Hematopoietic multipotent progenitor cell treated with erythropoietin and hydrocortisone succinate and interleukin-3 and kit ligand, for 17 days (in vitro differentiated cells): ENCODE measurements around the gene CDH12.
"Not testable (repeated sequence)": the region's sequence is repeated elsewhere in the genome, so short reads cannot be mapped to it uniquely, and the experiment has no call there.

Source experiments
- DNase-seq: peaks from one replicate; pipeline ENCODE4 v3.0.0-alpha.2; 2015; ENCODE audit warnings: low spot score

Gene CDH12

DNA sequence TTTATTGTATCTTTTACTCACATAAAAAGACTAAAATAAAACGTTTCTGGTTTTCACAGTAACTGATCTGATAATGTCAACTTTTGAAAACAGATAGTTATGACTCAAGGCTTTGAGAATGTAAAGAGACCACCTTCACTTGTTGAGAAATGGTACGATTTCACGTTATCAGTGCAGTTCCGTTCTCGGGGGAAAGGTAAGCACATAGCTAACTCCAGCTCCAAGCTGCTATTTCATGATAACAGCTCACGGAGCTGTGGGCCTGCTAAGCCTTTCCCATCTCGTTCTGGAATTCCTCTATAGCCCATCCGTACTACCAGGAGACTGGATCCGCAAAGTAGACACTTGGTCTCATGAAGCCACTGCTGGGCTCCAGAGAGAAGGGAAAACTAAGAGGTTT lies 701.3 kb downstream of the CDH12 start:
- DNase-seq: not testable (repeated sequence)

DNA sequence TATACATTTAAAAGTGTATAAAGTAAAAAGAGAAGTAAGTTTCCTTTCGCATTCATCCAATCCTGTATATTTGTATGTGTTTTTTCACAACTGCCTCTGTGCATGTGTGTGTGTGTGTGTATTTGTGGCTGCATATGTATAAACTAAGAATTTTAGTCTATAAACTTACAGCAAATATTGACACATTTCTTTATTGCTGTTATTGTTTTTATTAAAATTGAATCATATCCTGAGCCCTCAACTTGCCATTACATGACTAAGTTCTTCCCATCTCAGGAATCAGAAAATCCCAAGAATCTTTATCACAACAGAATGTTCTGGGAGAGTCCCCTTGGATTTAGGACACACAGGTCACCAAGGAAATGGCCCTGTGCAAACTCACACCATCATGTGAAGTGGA lies 712.7 kb downstream of the CDH12 start:
- not testable (repeated sequence) for DNase-seq

DNA sequence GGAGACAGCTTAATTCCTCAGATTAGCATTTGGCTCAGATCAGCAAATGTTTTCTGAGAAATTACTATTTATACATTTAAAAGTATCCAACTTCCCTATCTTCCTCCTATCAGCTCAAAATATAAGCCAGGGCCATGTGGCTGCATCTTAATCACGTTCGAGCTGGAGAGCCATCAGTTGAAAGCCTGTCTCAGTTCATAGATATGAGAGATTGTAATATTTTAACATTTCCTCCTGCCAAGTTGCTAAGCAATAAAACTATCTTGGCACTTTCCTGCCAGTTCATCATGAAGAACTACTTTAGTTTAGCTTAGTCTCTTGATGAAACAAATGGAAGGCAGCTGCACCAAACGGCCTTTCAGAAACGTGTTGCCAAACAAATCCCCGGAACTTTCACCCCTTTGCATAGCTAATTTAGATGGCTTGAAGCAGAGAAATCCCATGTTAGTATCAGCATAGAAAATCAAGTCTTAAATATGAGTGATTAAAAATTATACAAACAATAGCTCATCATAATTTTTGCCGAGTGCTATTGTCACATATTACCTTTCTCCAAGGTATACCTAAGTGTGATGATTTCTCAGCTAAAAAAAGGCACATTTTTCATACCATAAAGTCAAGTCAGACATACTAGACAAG lies 713.4 kb downstream of the CDH12 start:
- not testable (repeated sequence) for DNase-seq

- no peak for DNase-seq
Measured at GRCh38 chr5:22111320-22111719, 741.8 kb downstream of the CDH12 start.

DNA sequence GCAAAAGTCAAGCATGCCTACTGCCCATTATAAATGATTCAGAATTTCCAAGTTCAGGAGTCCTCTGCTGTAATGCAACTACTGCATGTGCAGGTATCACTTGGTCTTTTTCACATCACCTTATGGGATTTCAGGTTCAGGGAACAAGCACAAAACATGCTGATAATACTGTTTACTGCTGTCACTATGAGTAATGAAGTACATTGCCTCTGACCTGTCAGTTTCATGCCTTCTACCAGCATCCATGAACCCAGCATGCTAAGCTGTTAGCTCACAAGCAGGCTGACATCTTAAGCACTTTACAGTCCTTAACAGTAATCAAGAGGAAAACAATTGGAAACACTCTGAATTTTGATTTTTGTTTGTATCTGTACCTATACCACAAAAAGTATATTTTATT lies 743.8 kb downstream of the CDH12 start:
- no peak for DNase-seq

- no peak for DNase-seq
Measured at GRCh38 chr5:22108545-22108944, 744.6 kb downstream of the CDH12 start.

DNA sequence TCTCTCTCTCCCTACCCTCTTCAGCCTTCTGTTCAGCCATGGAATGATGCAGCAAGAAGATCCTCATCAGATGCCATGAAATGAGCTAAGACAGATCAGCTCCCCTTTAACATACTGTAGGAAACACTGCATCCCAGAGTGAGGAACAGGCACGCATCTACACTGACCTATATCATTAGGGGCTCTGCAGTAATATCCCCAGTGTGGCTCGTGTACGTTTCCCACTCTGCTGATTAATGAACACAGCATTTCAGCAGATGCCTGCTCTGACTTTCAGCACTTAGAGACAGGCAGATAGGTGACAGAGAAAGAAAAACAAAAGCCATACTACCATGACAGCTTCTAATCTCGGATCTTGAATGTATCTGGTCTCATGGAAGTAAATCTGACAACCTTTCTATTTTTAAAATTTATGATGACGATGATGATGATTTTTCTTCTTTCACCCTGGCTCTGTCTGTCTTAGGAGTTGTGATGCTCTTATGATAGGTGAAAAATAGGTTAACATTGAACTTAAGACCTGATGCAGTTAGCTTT lies 750.3 kb downstream of the CDH12 start:
- no peak for DNase-seq

DNA sequence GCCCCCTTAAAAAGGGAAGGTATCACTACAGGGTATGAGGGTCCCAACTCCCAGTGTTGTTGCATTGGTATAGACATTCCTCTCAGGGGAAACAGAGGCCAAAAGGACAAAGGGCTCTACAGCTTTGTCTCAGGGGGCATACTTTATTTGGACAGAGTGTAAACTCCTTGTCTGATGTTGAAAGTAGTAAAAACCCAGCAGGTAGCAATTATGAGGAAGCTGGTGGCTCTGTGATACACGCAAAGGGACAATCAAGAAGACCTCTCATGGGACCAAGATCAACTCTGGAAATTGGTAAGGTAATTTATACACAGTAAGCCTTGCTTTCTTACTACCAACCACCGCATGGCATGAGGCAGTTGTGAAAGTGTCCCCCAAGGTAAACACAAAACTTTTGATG lies 764.6 kb downstream of the CDH12 start:
- no peak for DNase-seq

DNA sequence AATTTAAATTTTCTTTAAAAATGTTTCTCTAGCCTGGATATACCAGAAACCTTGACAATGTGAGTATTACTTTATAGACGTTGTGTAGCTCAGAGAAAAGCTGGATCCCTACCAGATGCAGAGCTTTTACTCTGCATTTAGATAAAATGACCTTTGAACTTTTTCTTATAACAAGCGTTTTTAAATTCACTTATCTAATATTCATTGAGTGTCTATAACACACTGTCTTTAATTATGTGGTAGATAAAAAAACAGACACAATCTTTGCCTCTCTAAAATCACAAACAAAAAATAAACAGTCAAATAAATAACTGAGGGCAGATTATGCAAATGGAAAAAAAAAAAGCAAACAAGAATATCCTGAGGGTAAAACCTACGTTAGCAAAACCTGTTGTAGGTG lies 773.6 kb downstream of the CDH12 start:
- DNase-seq: no peak

- no peak for DNase-seq
Measured at GRCh38 chr5:22079002-22079401, 774.1 kb downstream of the CDH12 start.

DNA sequence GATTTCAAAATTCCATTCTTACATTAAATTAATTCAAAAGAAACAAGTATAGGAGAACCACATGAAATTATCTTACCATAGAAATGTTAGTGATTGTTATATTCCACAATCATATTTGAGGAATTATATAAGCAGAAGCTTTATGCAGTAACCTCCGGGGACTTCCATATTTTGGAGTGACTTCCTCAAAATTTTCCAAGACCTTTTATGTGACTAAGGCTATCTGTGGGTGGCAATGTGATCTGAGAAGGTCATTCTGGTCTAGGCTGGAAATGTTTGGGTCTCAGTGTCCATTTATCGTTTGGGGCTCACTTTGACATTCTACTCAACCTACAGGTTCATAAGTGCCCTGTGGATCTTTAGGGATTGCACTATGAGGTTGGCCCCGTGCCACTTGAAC lies 776.6 kb downstream of the CDH12 start:
- DNase-seq: no peak

DNA sequence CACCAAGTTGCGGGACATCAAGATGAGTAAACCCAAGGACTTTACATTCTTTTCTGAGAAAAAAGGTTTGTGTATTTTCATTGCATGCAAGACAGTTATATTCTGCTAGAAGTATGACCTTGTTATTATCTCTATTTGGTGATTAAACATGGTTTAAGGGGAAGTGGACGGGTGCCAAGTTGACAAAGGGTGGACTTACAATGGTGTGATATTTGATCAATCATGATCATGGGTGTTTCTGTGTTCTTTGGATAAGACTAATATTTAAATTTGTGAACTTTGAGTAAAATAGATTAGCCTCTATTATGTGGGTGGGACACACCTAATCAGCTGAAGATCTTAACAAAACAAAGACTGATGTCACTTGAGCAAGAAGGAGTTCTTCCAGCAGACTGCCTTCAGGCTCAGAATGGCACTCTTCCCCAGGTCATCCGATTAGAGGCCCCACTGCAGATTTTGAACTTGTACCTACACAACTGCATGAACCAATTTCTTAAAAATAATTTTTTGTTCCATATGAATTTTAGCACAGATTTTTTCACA lies 782.9 kb downstream of the CDH12 start:
- DNase-seq: no peak

- DNase-seq: no peak
Measured at GRCh38 chr5:22063717-22064116, 789.4 kb downstream of the CDH12 start.

DNA sequence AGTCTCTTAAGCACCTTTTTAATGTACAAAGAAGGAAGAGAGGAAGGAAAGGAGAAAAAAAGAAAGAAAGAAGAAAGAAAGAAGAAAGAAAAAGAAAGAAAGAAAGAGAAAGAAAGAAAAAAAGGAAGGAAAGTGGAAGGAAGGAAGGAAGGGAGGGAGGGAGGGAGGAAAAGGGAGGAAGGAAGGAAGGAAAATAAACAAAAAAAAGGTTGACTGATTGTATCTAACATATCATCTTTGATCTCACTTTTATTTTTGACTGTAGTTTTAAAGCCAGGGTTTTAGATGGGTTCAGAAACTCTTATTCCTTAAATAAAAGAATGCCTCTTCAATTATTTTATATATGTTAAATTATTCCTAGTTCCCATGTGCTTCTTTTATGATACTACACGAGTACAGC lies 794.5 kb downstream of the CDH12 start:
- DNase-seq: no peak

GRCh38 chr5:22057012-22057411 lies 796.1 kb downstream of the CDH12 start:
- DNase-seq: no peak

- no peak for DNase-seq
Measured at GRCh38 chr5:22056601-22057000, 796.5 kb downstream of the CDH12 start.

DNA sequence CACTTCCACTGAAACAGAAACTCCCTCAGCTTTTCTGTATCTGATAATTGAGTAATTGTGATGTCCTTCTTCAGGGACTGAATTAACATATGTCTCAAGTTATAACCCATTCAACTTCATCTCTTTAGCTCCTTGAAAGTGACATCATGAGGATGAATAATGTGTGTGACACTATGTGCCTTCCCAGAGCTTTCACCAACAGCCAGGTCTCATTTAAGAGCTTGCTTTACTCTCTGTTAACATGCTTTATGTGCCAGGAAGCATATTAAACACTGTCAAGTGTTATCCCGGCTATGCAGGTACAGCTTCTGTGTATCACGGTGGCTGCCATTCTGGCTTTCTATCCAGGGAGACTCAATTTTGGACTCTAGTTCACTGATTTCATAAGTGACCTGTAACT lies 799.9 kb downstream of the CDH12 start:
- DNase-seq: peak; percentile 3

- no peak for DNase-seq
Measured at GRCh38 chr5:22051881-22052280, 801.3 kb downstream of the CDH12 start.

GRCh38 chr5:22050931-22051330 lies 802.2 kb downstream of the CDH12 start:
- DNase-seq: no peak

- no peak for DNase-seq
Measured at GRCh38 chr5:22044229-22044628, 808.9 kb downstream of the CDH12 start.

DNA sequence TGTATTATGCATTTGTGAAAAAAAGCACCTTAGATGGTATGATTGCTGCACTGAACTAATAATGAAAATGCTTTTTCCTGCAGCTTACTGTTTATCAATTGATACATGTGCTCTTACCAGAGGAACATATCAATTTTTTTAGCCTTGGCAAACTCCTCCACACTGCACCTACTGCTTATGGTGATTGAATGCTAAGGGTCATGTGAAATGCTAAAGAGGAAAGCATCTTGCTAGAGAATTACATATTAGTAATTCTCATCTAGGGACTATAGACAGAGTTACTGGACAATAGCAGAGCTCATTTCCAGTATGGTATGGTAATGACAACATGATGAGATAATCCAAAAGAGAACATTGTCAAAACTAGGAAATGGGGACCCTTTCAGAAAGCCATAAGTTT lies 817.1 kb downstream of the CDH12 start:
- DNase-seq: no peak

- DNase-seq: no peak
Measured at GRCh38 chr5:22033066-22033465, 820.1 kb downstream of the CDH12 start.

- DNase-seq: no peak
Measured at GRCh38 chr5:22023784-22024183, 829.4 kb downstream of the CDH12 start.

GRCh38 chr5:22012893-22013292 lies 840.3 kb downstream of the CDH12 start:
- DNase-seq: not testable (repeated sequence)
